IMR-90 (cell line): ENCODE results near the gene TTC21A.

ENCODE experiments used
- CEBPB ChIP-seq: IDR thresholded peaks from 2 replicates; pipeline ENCODE4 v1.6.1; 2012; ENCODE audit warnings: low read depth, low read length, improper control_type of control experiment
- CTCF ChIP-seq: conservative IDR thresholded peaks from 2 replicates; pipeline ENCODE4 v1.5.1; 2012; ENCODE audit warnings: mild to moderate bottlenecking, low read depth, low read length, improper control_type of control experiment
- FOS ChIP-seq: fragments of 150-350 bp; IDR thresholded peaks from 2 replicates; pipeline ENCODE4 v1.6.1; 2016; ENCODE audit warnings: low read depth, low read length
- POLR2A ChIP-seq: IDR thresholded peaks from 2 replicates; pipeline ENCODE4 v1.6.1; 2012; ENCODE audit warnings: mild to moderate bottlenecking, low read depth, low read length
- RAD21 ChIP-seq: IDR thresholded peaks from 2 replicates; pipeline ENCODE4 v1.6.1; 2012; ENCODE audit warnings: low read length, improper control_type of control experiment
- USF2 ChIP-seq: fragments of 150-350 bp; IDR thresholded peaks from 2 replicates; pipeline ENCODE4 v1.6.1; 2017; ENCODE audit warnings: mild to moderate bottlenecking, antibody characterized with exemption, low read length, low read depth

DNA sequence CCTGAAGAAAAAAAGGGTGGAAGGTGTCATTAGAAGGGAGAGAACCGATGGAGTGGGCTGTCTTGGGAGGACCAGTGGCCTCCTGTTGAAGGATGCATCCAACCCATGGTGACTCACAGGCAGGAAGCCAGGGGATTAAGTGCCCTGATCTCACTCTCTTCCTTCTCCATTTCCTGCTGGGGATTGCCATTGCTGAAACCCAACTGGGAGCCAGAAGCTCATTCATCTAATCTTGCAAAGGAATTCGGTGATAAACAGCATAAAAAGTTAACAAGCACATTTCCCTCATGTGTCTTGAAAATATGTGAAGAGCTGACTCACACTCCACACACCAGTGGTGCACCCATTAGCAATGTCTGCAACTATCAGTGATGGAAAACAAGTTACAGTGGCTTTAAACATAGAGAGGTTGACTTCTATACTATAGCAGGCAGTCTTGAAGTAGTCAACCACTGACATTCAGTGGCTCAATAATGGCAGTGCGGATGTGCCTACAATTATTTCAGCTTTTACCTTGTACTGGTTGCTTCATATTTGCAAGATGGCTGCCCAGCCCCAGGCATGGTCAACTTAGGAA lies 58.7 kb downstream of the TTC21A start:
- 0 out of 2 replicates have a peak, but pooled peaks have one; percentile 18 for TF ChIP-seq CTCF
- TF ChIP-seq POLR2A = no peak
- peak; percentile 67; the same call in 1 of the 2 replicates for TF ChIP-seq FOS
- TF ChIP-seq USF2 = no peak
- peak; percentile 28; the same call in 1 of the 2 replicates for TF ChIP-seq CEBPB
- TF ChIP-seq RAD21 = no peak
